Measurements from ENCODE around the gene MPPE1. TPM values are rescaled to one million over a fixed set of nuclear protein-coding genes. Genes with fewer than 3 reads are reported as not detected.

MPPE1 gene
- total and polyA plus RNA-seq, 9 of the 15 experiments (the other 6 are each of a cell fraction or from before 2014, with no cell fraction given): 10.7 to 19.5 (median 13.3) TPM

- FAIRE-seq (no peak), DNase-seq (ENCODE audit: extremely low read depth in 1 of 4, low spot score in 3 of 4) (no peak), ATAC-seq (no peak)
- H3K27ac ChIP-seq (ENCODE audit: extremely low read depth, low read depth, low read length): no peak overlapping the region
- no peaks in the 10 kb centered on the region for H3K36me3 ChIP-seq (ENCODE audit: control insufficient read depth, insufficient read depth, low read length)
- in situ Hi-C loops (cut with MboI) (no loop called here), intact Hi-C loops (cut with micrococcal nuclease) (no loop called here)
- WGBS (ENCODE audit: insufficient coverage, low coverage, missing lambda C conversion rate): 52% methylated on average over 6 of the region's 6 CpGs
- H3K4me3 ChIP-seq: no peak overlapping the region
- no peaks in the 10 kb centered on the region for H4K20me1 ChIP-seq (replicated peaks; ENCODE audit: control insufficient read depth, insufficient read depth, low read length)
- no peaks in the 10 kb centered on the region; the same call in 2 of the 3 replicates for H3K79me2 ChIP-seq (ENCODE audit: control insufficient read depth, insufficient read depth, low read length)
- no peaks in the 10 kb centered on the region for H3K9me3 ChIP-seq (replicated peaks; ENCODE audit: control insufficient read depth, insufficient read depth, low read depth, low read length)
- peaks cover 6 to 20% of the 10 kb centered on the region in 2 experiments; a peak in 4 of 5 replicates for H3K4me1 ChIP-seq (replicated peaks in 1 of 2; ENCODE audit: control insufficient read depth in 2 of 2, insufficient read depth in 2 of 2, low read length in 2 of 2)
- H2AFZ ChIP-seq (ENCODE audit: low read depth, low read length): peak overlapping the region; percentile 9; the same call in 1 of the 2 replicates
- no peaks in the 10 kb centered on the region for H3K9me1 ChIP-seq (ENCODE audit: control insufficient read depth, insufficient read depth, low read length)
- TF ChIP-seq CEBPG (CRISPR knock-in tag; IDR thresholded peaks at IDR 0.05): no peak
- TF ChIP-seq CEBPG (tag; conservative IDR thresholded peaks at IDR 0.05 in 1 of 2, IDR thresholded peaks at IDR 0.05 in 1 of 2): no peak
- TF ChIP-seq CTCFL (IDR thresholded peaks at IDR 0.05; ENCODE audit: borderline replicate concordance, insufficient read depth, low read depth, low read length, poor library complexity, severe bottlenecking): no peak
- no peak for TF ChIP-seq ZNF197 (CRISPR knock-in tag; IDR thresholded peaks at IDR 0.05; ENCODE audit: low read depth)
- no peak for TF ChIP-seq BRD4 (IDR thresholded peaks at IDR 0.05)
- no peak for TF ChIP-seq ZNF280B (CRISPR knock-in tag; IDR thresholded peaks at IDR 0.05)
- no peak for TF ChIP-seq FOS (IDR thresholded peaks at IDR 0.05; ENCODE audit: extremely low read depth, insufficient read length)
- TF ChIP-seq ZFPM2 (CRISPR knock-in tag; IDR thresholded peaks at IDR 0.05): no peak
- TF ChIP-seq ZNF780A (CRISPR knock-in tag; IDR thresholded peaks at IDR 0.05): no peak
- TF ChIP-seq TAF9B (IDR thresholded peaks at IDR 0.05; ENCODE audit: partially characterized antibody): no peak
- no peak for TF ChIP-seq RCOR1 (IDR thresholded peaks at IDR 0.05; ENCODE audit: borderline replicate concordance in 1 of 2, low read depth in 2 of 2, low read length in 2 of 2)
- H3K9ac ChIP-seq (ENCODE audit: insufficient read depth in 1 of 2, low read depth in 2 of 2, low read length in 2 of 2): no peak overlapping the region
- no TSS peak for BruUV-seq (replicated peaks)
- no peak overlapping the region for H3K4me2 ChIP-seq (ENCODE audit: insufficient read depth, low read length)
- ChIA-PET CTCF (ENCODE audit: low intra/inter-chr PET ratio) (no interaction called here), POLR2A (interaction anchor here (1.3 kb wide), 1 partner anchor 11 kb away, joined by 6 read pairs; no protein-coding TSS in a partner anchor)
- no peaks in the 10 kb centered on the region for H3K27me3 ChIP-seq (ENCODE audit: control insufficient read depth in 2 of 2, insufficient read depth in 2 of 2, low read length in 2 of 2)
Observed at GRCh38 chr18:11943551-11943950, 35.4 kb upstream of the MPPE1 start.
